K562 (cell line): Measurements from ENCODE around the gene CD164. TPM values are rescaled to one million over a fixed set of nuclear protein-coding genes. Genes with fewer than 3 reads are reported as not detected.

Source experiments
- AFF4 ChIP-seq: sonication (generic); formaldehyde crosslinking; IDR thresholded peaks from 2 replicates; pipeline ENCODE4 v1.8.0; 2023; ENCODE audit warnings: mild to moderate bottlenecking, missing genetic modification reagents
- BACH1 ChIP-seq: fragments of 200-800 bp; sonication (Bioruptor generic); IDR thresholded peaks from 2 replicates; pipeline ENCODE4 v1.6.1; 2016; ENCODE audit warnings: missing genetic modification characterization, missing compliant biosample characterization
- CCAR2 ChIP-seq: fragments of 200-400 bp; formaldehyde crosslinking; IDR thresholded peaks from 2 replicates; pipeline ENCODE4 v1.6.1; 2017; ENCODE audit warnings: mild to moderate bottlenecking, low read depth, low read length
- E2F5 ChIP-seq: sonication (generic); formaldehyde crosslinking; IDR thresholded peaks from 2 replicates; pipeline ENCODE4 v1.8.0; 2022; ENCODE audit warnings: mild to moderate bottlenecking, missing genetic modification reagents
- E4F1 ChIP-seq: fragments of 250-450 bp; sonication (Bioruptor Pico); IDR thresholded peaks from 2 replicates; pipeline ENCODE4 v1.5.0; 2021; ENCODE audit warnings: mild to moderate bottlenecking, borderline replicate concordance
- FOXK2 ChIP-seq, 2 experiments: fragments of 450-650 bp; IDR thresholded peaks in 1 of 2; conservative IDR thresholded peaks in 1 of 2; 2 replicates each; pipeline ENCODE4 v1.6.1; 2016; ENCODE audit warnings: low read depth in 2 of 2, mild to moderate bottlenecking in 1 of 2
- MLLT1 ChIP-seq, 2 experiments: fragments of 450-650 bp; IDR thresholded peaks; 2 replicates each; pipeline ENCODE4 v1.6.1; 2016
- NR1H2 ChIP-seq: sonication (generic); formaldehyde crosslinking; IDR thresholded peaks from 2 replicates; pipeline ENCODE4 v1.4.0; 2020; ENCODE audit warnings: mild to moderate bottlenecking, missing genetic modification reagents
- PRDM10 ChIP-seq: fragments of 450-650 bp; IDR thresholded peaks from 2 replicates; pipeline ENCODE4 v1.6.1; 2018; ENCODE audit not compliant: partially characterized antibody
- RBBP5 ChIP-seq: fragments of 200-600 bp; sonication (generic); IDR thresholded peaks from 2 replicates; pipeline ENCODE4 v1.6.1; 2012; ENCODE audit warnings: borderline replicate concordance, mild to moderate bottlenecking, low read length, control low read depth, inconsistent platforms; ENCODE audit not compliant: insufficient read depth, poor library complexity, severe bottlenecking
- SIRT6 ChIP-seq: IDR thresholded peaks from one replicate; pipeline ENCODE4 v1.6.1; 2012; ENCODE audit warnings: low read depth, mild to moderate bottlenecking, control low read depth, inconsistent platforms, low read length, moderate library complexity
- ZKSCAN1 ChIP-seq: fragments of 150-350 bp; IDR thresholded peaks from 2 replicates; pipeline ENCODE4 v1.6.1; 2016; ENCODE audit warnings: low read depth, low read length
- ZNF561 ChIP-seq: fragments of 450-650 bp; formaldehyde crosslinking; conservative IDR thresholded peaks from 2 replicates; pipeline ENCODE4 v1.4.0; 2020; ENCODE audit warnings: mild to moderate bottlenecking, moderate library complexity
- polyA plus RNA-seq, 8 experiments: library from polyadenylated mRNA; depleted of rRNA in 4 of 8; stranded (reverse) in 5 of 8; unstranded in 3 of 8; fragments of >200 nt; fragmentation: Nextera tagmentation in 2 of 8; fragmentation: Illumina TruSeq in 1 of 8; extraction: Ambion mirVana in 2 of 8; extraction: Trizol in 1 of 8; gene quantifications; 2 replicates each; pipeline versions ENCODE4 v1.2.1 to v1.2.3, GENCODE V29; 2011 to 2014; ENCODE audit warnings: inconsistent platforms in 1 of 8, missing spikeins in 1 of 8
- total RNA-seq, 7 experiments: library from RNA; depleted of rRNA in 6 of 7; stranded (reverse); fragments of >200 nt in 6 of 7; fragmentation: Illumina TruSeq in 2 of 7; extraction: Trizol in 2 of 7; gene quantifications; 2 replicates each; pipeline versions ENCODE4 v1.2.1 to v1.2.3, GENCODE V29; 2011 to 2021; ENCODE audit warnings: low replicate concordance in 1 of 7

The CD164 gene
- total and polyA plus RNA-seq, 9 of the 15 experiments (the other 6 are each of a cell fraction or from before 2014, with no cell fraction given), result 79.5 to 317 (median 165) TPM

GRCh38 chr6:109381747-109382575, at the start of gene CD164 (continued):
- TF ChIP-seq E4F1 (CRISPR knock-in tag), result no peak
- no peak for TF ChIP-seq BACH1 (tag)
- peak; percentile 75 for TF ChIP-seq RBBP5
- peak; percentile 89 for TF ChIP-seq MLLT1 (IDR thresholded peaks at IDR 0.05)
- no peak for TF ChIP-seq ZNF561 (CRISPR knock-in tag)
- TF ChIP-seq CCAR2, result no peak
- no peak for TF ChIP-seq PRDM10
- TF ChIP-seq FOXK2 (conservative IDR thresholded peaks at IDR 0.05 in 1 of 2, IDR thresholded peaks at IDR 0.05 in 1 of 2; ENCODE audit: low read depth in 2 of 2), result peak in 1 of 2 experiments; percentile 68; a peak in 1 of 4 replicates
- TF ChIP-seq SIRT6, result no peak
- TF ChIP-seq NR1H2 (CRISPR knock-in tag), result no peak; the same call in 1 of the 2 replicates
- TF ChIP-seq ZKSCAN1, result no peak
- peak; percentile 94; the same call in 1 of the 2 replicates for TF ChIP-seq E2F5 (CRISPR knock-in tag)
- no peak; the same call in none of the 2 replicates for TF ChIP-seq AFF4
